Activated CD8-positive, alpha-beta memory T cell treated with anti-CD3 and anti-CD28 coated beads for 36 hours (primary cell): Measurements from ENCODE around the gene IL17REL. TPM values are rescaled to one million over a fixed set of nuclear protein-coding genes. Genes with fewer than 3 reads are reported as not detected.

Experiments
- CTCF ChIA-PET: fragments of 350-600 bp; sonication (Branson Sonifier 250); formaldehyde crosslinking; loops from one replicate; lab custom pipeline; 2021; ENCODE audit warnings: antibody characterized with exemption; lab: Charles Lee
- POLR2A ChIA-PET: fragments of 350-600 bp; sonication (Branson Sonifier 250); formaldehyde crosslinking; loops from one replicate; lab custom pipeline; 2021; ENCODE audit warnings: antibody characterized with exemption; lab: Charles Lee
- total RNA-seq, 2 experiments: library from RNA; stranded (reverse); gene quantifications; one replicate each; pipeline ENCODE4 v1.2.3, GENCODE V29; 2021

The IL17REL gene
- total RNA-seq, 2 experiments from 2014 or later: 0.13 TPM; not detected in 1

DNA sequence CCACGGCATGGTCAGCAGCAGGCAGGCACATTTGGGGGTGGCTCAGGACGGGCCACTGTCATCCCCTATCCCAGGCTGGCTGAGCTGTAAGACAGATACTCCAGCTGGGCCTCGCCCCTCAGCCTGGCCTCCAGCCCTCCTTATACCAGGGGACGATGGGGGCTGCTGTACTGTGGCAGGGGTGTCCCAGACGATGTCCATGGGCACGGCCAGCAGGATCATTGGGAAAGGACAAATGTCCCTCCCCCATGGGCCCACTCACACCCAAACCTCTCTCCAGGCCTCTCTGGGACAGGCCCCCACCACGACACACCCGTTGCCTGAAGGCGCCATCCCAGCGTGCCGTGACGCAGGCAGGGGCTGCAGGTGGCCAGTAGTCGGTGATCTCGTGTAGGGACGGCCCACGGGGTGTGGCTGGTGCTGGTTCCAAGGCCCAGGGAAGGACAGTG lies 1.5 kb upstream of the IL17REL start:
- CTCF ChIA-PET: interaction anchor here (0.6 to 2.7 kb wide), 4 partner anchors 10 to 84 kb away, joined by 3 to 8 read pairs (median 7); no protein-coding TSS in a partner anchor
- POLR2A ChIA-PET: interaction anchor here (1.0 kb wide), 1 partner anchor 176 kb away, joined by 3 read pairs; no protein-coding TSS in a partner anchor

DNA sequence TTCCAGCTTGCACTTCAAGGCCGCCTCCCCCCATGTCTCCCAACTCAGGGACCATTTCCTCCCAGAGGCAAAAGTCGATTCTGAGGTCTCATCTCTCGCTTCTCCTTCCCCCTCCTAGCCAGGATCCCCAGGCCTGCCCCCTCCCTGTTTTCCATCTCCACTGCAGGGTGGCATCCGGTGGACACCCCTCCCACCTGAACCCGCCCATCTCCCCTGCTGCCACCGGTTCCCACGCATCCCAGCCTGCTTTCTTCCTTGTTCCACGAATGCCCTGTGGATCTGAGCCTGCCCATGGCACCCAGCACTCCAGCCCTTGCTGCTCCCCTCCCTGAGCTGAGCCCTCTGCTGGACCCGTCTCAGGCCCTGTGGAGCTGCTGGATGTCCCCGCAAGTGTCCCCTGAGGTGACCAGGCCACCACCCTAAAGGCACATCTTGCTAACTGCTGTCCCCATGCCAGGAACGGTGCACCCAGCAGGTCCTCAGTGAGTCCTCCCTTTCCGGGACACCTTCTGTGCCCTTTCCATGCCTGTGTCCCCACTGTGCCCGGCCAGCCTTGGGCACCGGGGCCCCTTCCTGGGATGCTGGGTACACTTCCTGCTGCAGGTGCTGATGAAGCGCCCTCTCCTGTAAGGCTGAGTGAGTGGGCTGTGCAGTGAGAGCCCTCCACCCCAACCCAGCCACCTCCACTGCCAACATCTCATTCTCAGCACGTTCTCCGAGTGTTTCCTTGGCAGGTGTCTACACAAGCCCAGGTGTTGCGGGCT lies 936 bp downstream of the IL17REL start:
- ChIA-PET POLR2A (no interaction called here), CTCF (interaction anchor here (1.5 to 2.7 kb wide), 2 partner anchors 19 to 81 kb away, joined by 7 to 8 read pairs; no protein-coding TSS in a partner anchor)

DNA sequence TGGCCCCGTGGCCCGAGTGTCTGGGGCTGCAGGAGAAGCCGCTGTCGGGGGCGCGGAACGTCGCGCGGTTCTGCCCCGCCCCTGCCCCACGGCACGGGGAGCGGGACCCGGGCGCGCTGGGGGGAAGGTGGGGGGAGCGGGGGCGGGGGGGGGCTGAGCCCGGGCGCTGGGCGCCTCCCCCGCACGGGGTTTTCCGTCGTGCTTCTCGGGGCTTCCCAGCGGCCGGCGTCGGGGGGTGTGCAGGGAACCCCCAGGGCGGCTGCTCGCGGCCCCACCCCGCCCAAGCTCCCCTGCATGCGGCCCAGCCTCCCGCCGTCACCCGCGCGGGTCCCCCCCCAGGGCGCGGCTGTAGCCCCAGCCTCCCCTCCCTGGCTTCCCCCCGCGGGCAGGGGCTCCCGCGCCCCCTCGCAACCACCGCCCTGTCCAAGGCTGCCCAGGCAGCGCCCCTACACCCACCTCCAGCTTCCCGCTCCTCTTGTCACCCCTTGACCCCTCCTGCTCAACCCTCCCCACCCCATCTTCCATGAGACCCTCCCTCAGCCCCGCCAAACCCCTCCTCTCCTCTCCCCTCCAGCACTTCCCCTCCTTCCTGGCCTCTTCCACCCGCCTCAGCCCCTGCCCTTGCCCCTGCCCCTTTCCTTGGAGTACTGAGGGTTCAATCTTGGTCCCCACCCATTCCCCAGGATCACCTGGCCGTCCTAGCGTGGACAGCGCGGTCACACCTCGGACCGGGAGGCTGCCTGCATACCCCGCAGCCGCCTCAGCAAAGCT lies 1.7 kb downstream of the IL17REL start:
- ChIA-PET CTCF (interaction anchor here (1.5 kb wide), 1 partner anchor 20 kb away, joined by 7 read pairs; no protein-coding TSS in a partner anchor), POLR2A (interaction anchor here (0.7 kb wide), 1 partner anchor 85 kb away, joined by 3 read pairs; no protein-coding TSS in a partner anchor)

DNA sequence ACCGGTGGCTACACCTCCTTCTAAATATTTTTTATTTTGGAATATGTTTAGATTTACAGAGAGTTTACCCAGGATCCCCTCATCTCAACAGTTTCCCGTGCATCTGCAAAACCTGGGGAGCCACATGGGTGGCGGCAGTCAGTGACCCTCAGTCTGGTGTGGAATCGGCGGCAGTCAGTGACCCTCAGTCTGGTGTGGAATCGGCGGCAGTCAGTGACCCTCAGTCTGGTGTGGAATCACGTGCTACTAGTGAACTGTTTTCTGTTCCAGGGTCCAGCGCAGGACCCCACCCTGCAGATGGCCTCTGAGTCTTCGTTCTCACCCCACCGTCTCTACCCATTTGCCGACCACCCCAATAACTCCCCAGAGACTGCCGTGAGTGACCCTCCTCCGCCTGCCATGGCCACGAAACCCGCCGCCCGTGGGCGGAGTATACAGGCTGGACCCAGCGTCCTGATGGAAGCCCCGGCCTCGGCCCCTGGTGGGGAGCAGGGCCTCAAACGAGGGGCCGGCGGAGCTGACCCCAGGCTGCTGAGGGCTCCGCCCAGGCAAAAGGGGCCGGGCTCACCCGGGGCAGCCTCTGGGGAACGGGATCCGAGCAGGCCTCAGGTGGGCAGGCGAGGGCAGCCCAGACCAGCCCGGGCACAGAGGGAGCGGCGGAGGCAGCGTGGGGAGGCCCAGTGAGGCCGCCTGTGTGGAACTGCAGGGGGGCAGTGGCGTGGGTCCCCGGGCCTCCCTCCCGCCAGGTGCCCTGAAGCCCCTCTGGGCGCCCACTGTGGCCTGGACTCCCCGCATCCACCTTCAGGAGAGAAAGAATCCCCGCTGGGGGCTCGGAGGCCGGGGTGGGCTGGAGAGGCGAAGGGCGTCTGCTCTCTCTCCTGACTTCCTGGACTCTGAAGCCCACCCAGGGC lies 2.5 kb downstream of the IL17REL start:
- ChIA-PET CTCF (interaction anchor here (1.5 kb wide), 1 partner anchor 20 kb away, joined by 7 read pairs; no protein-coding TSS in a partner anchor), POLR2A (interaction anchor here (0.7 kb wide), 1 partner anchor 85 kb away, joined by 3 read pairs; no protein-coding TSS in a partner anchor)

DNA sequence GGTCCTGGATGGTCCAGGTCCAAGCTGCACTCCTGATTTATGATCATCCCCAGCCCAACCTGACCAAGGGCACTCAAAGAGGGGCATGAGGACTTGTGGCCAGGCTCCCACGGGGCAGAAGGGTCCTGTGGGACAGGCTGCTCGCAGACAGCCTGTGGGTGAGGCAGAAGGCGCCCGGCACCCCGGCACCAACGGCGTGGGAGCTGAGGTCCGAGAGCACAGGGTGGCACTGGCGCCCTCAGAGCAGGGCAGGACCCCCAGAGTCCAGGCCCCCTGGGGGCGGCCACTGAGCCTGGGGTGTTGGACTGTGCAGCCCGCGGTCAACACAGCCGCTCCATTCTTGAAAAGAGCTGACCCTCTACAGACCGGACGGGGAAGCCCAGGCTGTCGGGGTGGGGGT lies 3.3 kb downstream of the IL17REL start:
- POLR2A ChIA-PET: no interaction called here
- CTCF ChIA-PET: no interaction called here

DNA sequence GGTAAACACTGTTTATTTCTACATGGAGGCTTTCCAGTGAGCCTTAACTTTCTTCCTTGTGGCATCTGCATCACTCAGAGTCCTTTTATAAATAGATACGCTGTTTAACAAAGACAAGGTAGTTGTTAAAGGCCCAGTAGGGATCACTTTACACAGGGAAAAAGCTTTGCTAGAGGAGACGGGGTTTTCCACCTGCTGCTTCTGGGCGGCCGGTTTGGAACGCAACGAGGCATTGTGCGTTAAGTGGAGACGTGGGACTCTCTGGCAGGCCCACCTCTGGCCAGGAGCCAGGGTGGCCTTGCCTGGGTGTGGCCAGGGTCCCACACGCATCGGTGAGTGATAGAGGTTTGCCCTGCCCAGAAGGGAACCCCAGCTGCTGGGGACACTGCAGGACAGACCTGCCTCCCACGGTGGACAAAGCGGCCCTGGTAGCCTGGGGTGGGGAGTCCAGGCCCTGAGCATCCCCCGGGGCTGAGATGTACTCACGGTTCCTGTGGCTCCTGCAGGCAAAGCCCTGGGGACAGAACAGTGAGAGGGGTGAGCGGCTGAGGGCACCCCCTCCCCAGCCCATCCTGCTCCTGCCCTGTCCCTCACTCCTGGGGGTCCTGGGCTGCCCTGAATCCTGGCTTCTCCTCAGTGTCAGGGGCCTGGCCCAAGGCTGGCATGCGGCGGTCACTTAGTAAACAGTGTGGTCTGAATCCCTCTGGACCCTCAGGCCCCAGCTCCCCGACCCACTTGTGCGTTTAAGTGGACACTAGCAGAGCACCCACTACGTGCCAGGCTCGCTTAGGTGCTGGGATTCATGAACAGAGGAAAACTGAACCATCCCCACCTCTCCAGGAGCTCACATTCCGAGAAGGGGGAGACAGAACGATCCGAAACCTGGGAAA lies 4.2 kb downstream of the IL17REL start:
- POLR2A ChIA-PET: no interaction called here
- CTCF ChIA-PET: no interaction called here

DNA sequence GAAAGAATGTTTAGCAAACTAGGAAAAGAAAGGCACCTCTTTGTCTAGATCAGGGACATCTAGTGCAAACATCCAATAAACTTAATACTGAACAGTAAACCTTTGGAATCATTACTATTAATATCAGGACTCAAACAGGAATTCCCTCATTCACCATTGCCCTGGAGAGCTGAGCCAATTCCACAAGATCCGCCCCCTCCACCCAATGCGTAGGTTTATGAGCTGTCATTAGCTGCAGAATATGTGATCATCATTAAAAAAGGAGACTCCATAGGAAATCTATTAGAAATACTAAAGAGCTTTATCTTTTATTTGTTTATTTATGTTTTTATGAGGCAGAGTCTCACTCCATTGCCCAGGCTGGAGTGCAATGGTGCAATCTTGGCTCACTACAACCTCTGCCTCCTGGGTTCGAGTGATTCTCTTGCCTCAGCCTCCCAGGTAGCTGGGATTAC lies 5.5 kb downstream of the IL17REL start:
- POLR2A ChIA-PET: no interaction called here
- CTCF ChIA-PET: interaction anchor here (1.1 kb wide), 1 partner anchor 23 kb away, joined by 4 read pairs; no protein-coding TSS in a partner anchor

DNA sequence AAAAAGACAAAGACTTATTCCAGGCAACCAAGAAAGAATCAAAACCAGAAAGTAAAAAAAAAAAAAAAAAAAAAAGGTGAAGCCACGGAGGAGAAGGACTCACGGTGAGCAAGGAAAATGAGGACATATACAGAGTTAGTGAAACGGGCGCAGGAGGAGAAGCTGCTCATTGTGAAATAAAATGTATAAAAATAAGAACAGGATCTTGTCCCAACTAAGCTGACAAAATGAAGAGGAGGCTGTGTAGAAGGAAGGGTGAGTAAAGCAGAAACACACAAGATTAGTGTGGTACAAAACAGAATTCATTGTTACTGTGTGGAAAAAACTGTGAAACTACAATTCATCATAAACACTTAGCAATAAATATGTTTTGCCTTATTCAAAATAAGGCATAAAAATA lies 7.6 kb downstream of the IL17REL start:
- ChIA-PET CTCF (interaction anchor here (0.7 to 2.3 kb wide), 4 partner anchors 11 to 138 kb away, joined by 3 to 10 read pairs (median 6); no protein-coding TSS in a partner anchor), POLR2A (interaction anchor here (0.7 to 1.1 kb wide), 2 partner anchors 13 kb away, joined by 3 to 5 read pairs; no protein-coding TSS in a partner anchor)

DNA sequence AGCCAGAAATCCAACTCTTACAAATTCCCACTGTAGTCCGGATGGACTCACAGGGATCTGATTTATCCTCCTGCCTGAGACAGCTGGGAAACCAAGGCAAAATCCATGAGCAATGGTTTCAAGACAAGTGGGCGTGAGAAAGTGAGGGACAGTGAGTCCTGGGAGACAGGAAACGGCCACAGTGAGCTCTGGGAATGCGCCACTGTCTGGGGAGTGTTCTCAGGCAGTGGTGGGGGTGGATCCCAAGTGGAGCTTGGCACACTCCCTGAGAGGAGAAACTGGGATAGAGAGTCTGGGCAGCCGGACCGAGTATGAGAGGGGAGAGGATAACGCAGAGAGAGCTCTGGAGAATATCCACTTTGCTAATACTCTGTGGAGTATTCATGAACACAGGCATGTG lies 9.8 kb downstream of the IL17REL start:
- CTCF ChIA-PET: interaction anchor here (2.3 to 2.4 kb wide), 2 partner anchors 9 to 27 kb away, joined by 8 read pairs; no protein-coding TSS in a partner anchor

DNA sequence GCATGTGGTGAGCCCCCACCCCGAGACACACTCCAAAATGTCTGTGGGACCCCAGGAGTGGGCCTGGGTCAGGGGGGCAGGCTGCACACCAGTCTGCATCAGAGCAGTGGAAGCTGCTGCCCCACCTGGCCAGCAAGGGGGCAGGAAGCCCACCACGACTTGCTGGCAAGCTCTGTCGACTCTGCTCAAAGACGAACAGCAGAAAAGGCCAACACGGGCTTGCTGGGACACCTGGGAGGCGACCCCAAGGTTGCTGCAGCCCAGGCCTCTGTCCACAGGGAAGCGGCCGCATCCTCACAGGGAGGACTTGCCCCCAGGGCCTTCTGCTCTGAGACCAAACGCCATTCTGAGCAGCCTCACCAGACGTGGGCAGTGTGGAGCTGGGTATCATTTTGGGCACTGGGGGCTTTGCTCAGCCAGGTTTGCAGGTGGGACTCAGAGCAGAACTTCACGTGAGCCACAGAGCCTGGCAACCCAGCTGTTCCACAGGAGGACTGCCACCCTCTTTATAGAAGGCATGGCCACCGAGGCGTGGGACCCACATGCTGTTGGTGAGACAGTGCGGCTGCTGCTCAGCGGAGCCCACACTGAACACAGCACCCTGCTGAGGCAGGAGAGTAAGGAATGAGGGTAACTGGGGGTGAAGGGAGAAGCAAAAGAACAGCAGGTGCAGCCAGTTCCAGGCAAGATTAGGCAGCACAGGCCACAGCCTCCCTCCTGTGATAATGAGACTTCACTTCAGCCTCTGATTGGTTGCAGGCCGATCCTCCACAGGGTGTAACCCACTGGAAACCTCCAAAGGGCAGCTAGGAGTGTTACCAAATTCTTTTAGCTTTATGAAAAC lies 11.0 kb downstream of the IL17REL start:
- POLR2A ChIA-PET: no interaction called here
- CTCF ChIA-PET: interaction anchor here (2.3 to 3.4 kb wide), 3 partner anchors 8 to 28 kb away, joined by 8 to 12 read pairs (median 8); no protein-coding TSS in a partner anchor

More for the DNA sequence above, 9.8 kb downstream of the IL17REL start:
- POLR2A ChIA-PET: no interaction called here

DNA sequence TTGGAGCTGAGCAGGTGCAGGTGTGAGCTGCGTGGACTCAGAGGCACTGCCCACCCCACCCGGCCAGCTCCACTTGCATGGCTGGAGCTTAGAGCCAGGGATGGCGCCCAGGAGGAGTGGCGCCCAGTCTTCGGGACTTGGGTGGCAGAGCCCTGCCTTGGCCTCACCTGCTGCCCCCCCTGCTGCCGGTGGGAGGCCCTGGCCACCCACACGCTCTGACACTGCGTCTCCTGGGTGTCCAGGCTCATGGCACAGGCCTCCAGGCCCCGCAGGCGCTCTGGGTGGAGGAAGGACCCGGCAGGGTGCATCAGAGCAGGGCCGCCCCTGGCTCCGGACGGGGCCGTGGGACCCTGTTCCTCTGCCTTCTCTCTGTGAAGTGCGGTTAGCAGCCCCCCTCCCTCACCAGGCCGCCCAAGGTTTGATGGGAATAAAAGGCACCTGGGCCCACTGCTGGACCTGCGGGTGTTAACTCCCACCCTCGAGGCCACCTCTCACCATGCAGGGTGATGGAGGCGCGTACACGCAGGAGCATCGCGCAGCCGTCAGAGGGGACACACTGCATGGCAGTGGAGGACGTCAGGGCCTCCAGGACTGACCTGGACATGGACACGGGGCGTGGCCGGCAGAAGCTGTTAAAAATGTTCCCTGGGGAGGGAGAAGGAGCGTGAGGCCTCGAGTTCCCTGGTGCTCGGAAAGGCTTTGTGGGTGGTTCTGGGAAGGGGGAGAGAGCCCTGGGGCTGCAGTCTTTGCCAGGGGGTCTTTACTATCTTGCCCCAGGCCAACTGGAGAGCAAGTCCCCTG lies 11.8 kb downstream of the IL17REL start:
- ChIA-PET CTCF (interaction anchor here (1.6 to 3.4 kb wide), 3 partner anchors 16 to 29 kb away, joined by 6 to 12 read pairs (median 8); no protein-coding TSS in a partner anchor), POLR2A (no interaction called here)

DNA sequence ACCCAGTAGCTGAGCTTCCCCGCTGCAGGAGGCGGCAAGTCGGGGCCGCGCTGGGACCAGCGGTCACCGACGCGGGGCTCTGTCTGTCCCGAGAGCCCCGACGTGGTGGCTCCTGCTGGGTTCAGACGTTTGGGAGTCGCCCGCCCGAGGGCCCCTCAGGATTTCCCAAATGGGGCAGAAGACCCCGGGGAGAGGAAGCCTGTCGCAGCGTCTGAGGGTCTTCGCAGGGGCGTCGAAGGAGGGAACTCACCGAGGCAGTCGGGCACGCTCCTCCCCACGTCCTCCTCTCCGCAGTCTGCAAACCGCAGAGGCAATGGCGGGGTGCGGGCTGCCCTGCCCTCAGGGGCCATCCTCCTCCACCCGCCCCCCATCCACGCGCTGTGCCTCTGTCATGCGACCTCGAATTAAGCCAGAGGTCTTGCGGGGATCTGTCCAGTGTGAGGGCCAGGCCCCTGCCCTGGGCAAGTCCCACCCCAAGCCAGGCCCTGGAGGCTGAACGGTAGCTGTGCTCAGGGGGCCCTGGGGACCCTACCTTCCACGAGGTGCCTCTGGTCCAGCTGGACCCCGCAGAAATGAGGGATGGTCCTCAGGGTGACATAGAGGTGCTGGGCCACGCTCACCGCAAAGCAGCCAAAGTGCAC lies 12.5 kb downstream of the IL17REL start:
- CTCF ChIA-PET: interaction anchor here (1.6 to 3.4 kb wide), 2 partner anchors 16 to 17 kb away, joined by 6 to 12 read pairs; no protein-coding TSS in a partner anchor
- POLR2A ChIA-PET: no interaction called here

DNA sequence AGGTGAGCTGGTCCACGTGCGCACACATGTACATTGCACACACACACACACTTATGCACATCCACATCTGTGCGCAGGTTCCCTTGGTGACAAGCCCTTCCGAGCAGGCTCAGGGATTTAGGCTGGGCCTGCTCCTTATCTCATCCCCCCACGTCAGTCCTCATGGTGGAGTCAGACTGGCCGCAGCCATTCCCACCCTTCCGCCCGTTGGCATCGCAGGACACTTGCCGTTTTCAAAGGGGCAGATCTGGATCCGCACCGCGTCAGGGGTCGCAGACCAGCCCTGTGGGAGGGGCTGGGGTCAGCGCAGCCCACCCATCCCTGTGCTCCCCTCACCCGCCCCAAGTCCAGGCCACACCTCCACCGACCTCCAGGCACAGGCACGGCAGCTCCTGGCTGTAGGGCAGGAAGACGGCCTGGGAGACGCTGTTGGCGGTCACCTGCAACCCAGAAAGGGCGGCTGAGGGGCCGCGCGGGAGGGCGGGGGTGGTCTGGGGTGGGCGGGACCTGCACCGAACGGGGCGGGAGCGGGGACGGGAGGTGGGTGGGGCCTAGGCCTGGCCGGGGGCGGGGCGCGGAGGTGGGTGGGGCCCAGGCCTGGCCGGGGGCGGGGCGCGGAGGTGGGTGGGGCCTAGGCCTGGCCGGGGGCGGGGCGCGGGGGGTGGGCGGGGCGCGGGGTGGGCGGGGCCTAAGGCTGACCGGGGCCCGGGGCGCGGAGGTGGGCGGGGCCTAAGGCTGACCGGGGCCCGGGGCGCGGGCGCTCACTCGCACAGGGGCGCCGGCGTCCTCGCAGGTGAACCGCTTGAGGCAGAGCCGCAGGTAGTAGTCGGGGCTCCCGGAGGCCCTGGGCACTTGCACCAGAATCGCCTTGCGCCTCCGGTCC lies 13.3 kb downstream of the IL17REL start:
- CTCF ChIA-PET: interaction anchor here (1.6 to 3.4 kb wide), 2 partner anchors 16 to 18 kb away, joined by 6 to 12 read pairs; no protein-coding TSS in a partner anchor
- POLR2A ChIA-PET: no interaction called here

DNA sequence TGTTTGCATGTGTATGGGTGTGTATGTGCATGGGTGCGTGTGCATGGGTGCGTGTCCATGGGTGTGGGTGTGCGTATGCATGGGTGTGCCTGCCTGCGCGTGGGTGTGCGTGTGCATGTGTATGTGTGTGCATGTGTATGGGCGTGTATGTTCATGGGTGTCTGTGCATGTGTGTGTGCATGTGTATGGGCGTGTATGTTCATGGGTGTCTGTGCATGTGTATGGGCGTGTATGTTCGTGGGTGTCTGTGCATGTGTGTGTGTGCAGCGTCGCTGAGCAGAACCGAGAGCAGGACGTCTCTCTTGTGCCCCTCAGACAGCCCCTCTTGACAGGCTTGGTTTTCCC lies 13.9 kb downstream of the IL17REL start:
- CTCF ChIA-PET: interaction anchor here (3.4 kb wide), 1 partner anchor 18 kb away, joined by 12 read pairs; no protein-coding TSS in a partner anchor

More for the DNA sequence above, 13.9 kb downstream of the IL17REL start:
- POLR2A ChIA-PET: no interaction called here
